ENCODE data around the gene HNRNPLL. TPM values are rescaled to one million over a fixed set of nuclear protein-coding genes. Genes with fewer than 3 reads are reported as not detected.

HNRNPLL gene
- total and polyA plus RNA-seq, 2 of the 13 experiments (the other 11 are each of a cell fraction or from before 2014, with no cell fraction given), result 49.4 to 103 TPM

GRCh38 chr2:38535744-38536506 is 66.8 kb downstream of the HNRNPLL start (continued):
- peak; percentile 77 for TF ChIP-seq ZNF629 (CRISPR knock-in tag; conservative IDR thresholded peaks at IDR 0.05)
- TF ChIP-seq, protein P1, sequence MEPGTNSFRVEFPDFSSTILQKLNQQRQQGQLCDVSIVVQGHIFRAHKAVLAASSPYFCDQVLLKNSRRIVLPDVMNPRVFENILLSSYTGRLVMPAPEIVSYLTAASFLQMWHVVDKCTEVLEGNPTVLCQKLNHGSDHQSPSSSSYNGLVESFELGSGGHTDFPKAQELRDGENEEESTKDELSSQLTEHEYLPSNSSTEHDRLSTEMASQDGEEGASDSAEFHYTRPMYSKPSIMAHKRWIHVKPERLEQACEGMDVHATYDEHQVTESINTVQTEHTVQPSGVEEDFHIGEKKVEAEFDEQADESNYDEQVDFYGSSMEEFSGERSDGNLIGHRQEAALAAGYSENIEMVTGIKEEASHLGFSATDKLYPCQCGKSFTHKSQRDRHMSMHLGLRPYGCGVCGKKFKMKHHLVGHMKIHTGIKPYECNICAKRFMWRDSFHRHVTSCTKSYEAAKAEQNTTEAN (CRISPR knock-in tag; conservative IDR thresholded peaks at IDR 0.05), result no peak
- TF ChIP-seq MAF1 (CRISPR knock-in tag; IDR thresholded peaks at IDR 0.05; ENCODE audit: borderline replicate concordance), result 0 out of 2 replicates have a peak, but pooled peaks have one; percentile 37
- peak; percentile 65 for TF ChIP-seq HDAC2 (CRISPR knock-in tag; IDR thresholded peaks at IDR 0.05)
- peak; percentile 43; the same call in 1 of the 2 replicates for TF ChIP-seq ZNF720 (CRISPR knock-in tag; IDR thresholded peaks at IDR 0.05)
- no peak for TF ChIP-seq ZNF282 (IDR thresholded peaks at IDR 0.05; ENCODE audit: partially characterized antibody)
- TF ChIP-seq, protein P2, sequence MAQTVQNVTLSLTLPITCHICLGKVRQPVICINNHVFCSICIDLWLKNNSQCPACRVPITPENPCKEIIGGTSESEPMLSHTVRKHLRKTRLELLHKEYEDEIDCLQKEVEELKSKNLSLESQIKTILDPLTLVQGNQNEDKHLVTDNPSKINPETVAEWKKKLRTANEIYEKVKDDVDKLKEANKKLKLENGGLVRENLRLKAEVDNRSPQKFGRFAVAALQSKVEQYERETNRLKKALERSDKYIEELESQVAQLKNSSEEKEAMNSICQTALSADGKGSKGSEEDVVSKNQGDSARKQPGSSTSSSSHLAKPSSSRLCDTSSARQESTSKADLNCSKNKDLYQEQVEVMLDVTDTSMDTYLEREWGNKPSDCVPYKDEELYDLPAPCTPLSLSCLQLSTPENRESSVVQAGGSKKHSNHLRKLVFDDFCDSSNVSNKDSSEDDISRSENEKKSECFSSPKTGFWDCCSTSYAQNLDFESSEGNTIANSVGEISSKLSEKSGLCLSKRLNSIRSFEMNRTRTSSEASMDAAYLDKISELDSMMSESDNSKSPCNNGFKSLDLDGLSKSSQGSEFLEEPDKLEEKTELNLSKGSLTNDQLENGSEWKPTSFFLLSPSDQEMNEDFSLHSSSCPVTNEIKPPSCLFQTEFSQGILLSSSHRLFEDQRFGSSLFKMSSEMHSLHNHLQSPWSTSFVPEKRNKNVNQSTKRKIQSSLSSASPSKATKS (CRISPR knock-in tag; IDR thresholded peaks at IDR 0.05), result no peak; the same call in 1 of the 2 replicates
- no peak for TF ChIP-seq HOXA7 (CRISPR knock-in tag; IDR thresholded peaks at IDR 0.05)
- TF ChIP-seq MXD1 (CRISPR knock-in tag; IDR thresholded peaks at IDR 0.05), result peak; percentile 68
- peak; percentile 33 for TF ChIP-seq ZNF883 (CRISPR knock-in tag; IDR thresholded peaks at IDR 0.05; ENCODE audit: not compliant biosample characterization)
- no peak for TF ChIP-seq PAF1 (CRISPR knock-in tag; IDR thresholded peaks at IDR 0.05)
- peak; percentile 94 for TF ChIP-seq ZNF317 (CRISPR knock-in tag; IDR thresholded peaks at IDR 0.05)
- TF ChIP-seq ZNF264 (CRISPR knock-in tag; IDR thresholded peaks at IDR 0.05), result peak; percentile 55; the same call in 1 of the 2 replicates
- TF ChIP-seq MED8 (CRISPR knock-in tag; IDR thresholded peaks at IDR 0.05; ENCODE audit: insufficient replicate concordance), result no peak
- TF ChIP-seq ATF7-NPFF (CRISPR knock-in tag; IDR thresholded peaks at IDR 0.05; ENCODE audit: low read depth), result peak; percentile 77
- peak; percentile 84; the same call in 1 of the 2 replicates for TF ChIP-seq MYPOP (CRISPR knock-in tag; IDR thresholded peaks at IDR 0.05)
- TF ChIP-seq NR2F1 (CRISPR knock-in tag; IDR thresholded peaks at IDR 0.05), result no peak
- TF ChIP-seq DNMT1 (CRISPR knock-in tag; IDR thresholded peaks at IDR 0.05), result peak; percentile 85; the same call in 1 of the 2 replicates
- TF ChIP-seq ATM (IDR thresholded peaks at IDR 0.05; ENCODE audit: borderline replicate concordance), result no peak
- TF ChIP-seq SMARCE1 (IDR thresholded peaks at IDR 0.05; ENCODE audit: borderline replicate concordance), result no peak
- 0 out of 2 replicates have a peak, but pooled peaks have one; percentile 64 for TF ChIP-seq HIVEP1 (CRISPR knock-in tag; IDR thresholded peaks at IDR 0.05)
- peak; percentile 47; the same call in 1 of the 2 replicates for TF ChIP-seq NFKBIZ (CRISPR knock-in tag; IDR thresholded peaks at IDR 0.05)
- TF ChIP-seq, protein P3, sequence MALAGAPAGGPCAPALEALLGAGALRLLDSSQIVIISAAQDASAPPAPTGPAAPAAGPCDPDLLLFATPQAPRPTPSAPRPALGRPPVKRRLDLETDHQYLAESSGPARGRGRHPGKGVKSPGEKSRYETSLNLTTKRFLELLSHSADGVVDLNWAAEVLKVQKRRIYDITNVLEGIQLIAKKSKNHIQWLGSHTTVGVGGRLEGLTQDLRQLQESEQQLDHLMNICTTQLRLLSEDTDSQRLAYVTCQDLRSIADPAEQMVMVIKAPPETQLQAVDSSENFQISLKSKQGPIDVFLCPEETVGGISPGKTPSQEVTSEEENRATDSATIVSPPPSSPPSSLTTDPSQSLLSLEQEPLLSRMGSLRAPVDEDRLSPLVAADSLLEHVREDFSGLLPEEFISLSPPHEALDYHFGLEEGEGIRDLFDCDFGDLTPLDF (CRISPR knock-in tag; IDR thresholded peaks at IDR 0.05), result peak; percentile 76
- TF ChIP-seq NAIF1 (CRISPR knock-in tag; IDR thresholded peaks at IDR 0.05; ENCODE audit: borderline replicate concordance), result peak; percentile 50; the same call in 1 of the 2 replicates
